Measurements from ENCODE around the gene ARAP1.

Gene ARAP1

GRCh38 chr11:72652873-72653630 is 99.2 kb downstream of the ARAP1 start:
- no peak for FAIRE-seq

GRCh38 chr11:72652133-72652532 is 100.1 kb downstream of the ARAP1 start:
- FAIRE-seq = no peak

GRCh38 chr11:72649215-72649976 is 102.8 kb downstream of the ARAP1 start:
- no peak for FAIRE-seq

- no peak for FAIRE-seq
These were observed 103.6 kb downstream of the ARAP1 start for GRCh38 chr11:72648384-72649136.

- no peak for FAIRE-seq
These were observed 104.3 kb downstream of the ARAP1 start for GRCh38 chr11:72647882-72648281.

GRCh38 chr11:72646472-72646871 is 105.7 kb downstream of the ARAP1 start:
- no peak for FAIRE-seq

GRCh38 chr11:72646024-72646423 is 106.2 kb downstream of the ARAP1 start:
- no peak for FAIRE-seq

- FAIRE-seq = no peak
These were observed 108.7 kb downstream of the ARAP1 start for GRCh38 chr11:72643547-72643946.

GRCh38 chr11:72642884-72643522 is 109.2 kb downstream of the ARAP1 start:
- no peak for FAIRE-seq

- no peak for FAIRE-seq
These were observed 109.9 kb downstream of the ARAP1 start for GRCh38 chr11:72642043-72642883.

- no peak for FAIRE-seq
These were observed 110.6 kb downstream of the ARAP1 start for GRCh38 chr11:72641522-72642042.

GRCh38 chr11:72639502-72640375 is 112.5 kb downstream of the ARAP1 start:
- FAIRE-seq = no peak

- FAIRE-seq = no peak
These were observed 114.3 kb downstream of the ARAP1 start for GRCh38 chr11:72637926-72638325.

GRCh38 chr11:72637198-72637597 is 115.0 kb downstream of the ARAP1 start:
- FAIRE-seq = no peak

- no peak for FAIRE-seq
These were observed 115.8 kb downstream of the ARAP1 start for GRCh38 chr11:72636376-72636775.

GRCh38 chr11:72635933-72636332 is 116.3 kb downstream of the ARAP1 start:
- no peak for FAIRE-seq

- no peak for FAIRE-seq
These were observed 116.8 kb downstream of the ARAP1 start for GRCh38 chr11:72635309-72635915.

All from endometrium (tissue), 2 donors.